HL-60/S4 treated with phorbol 12-myristate 13-acetate at 8.2 ng/mL for 4 days and 3 days (cell line): ENCODE data around the gene PRKCA.
"Not testable (repeated sequence)": the region's sequence is repeated elsewhere in the genome, so short reads cannot be mapped to it uniquely, and the experiment has no call there.

Experiments
- in situ Hi-C: fragments of 300-500 bp; cut with MboI; formaldehyde crosslinking; loops from 2 replicates; pipeline ENCODE4 v1.15.0; 2022; ENCODE audit warnings: low sequenced_read_pairs

The PRKCA gene

DNA sequence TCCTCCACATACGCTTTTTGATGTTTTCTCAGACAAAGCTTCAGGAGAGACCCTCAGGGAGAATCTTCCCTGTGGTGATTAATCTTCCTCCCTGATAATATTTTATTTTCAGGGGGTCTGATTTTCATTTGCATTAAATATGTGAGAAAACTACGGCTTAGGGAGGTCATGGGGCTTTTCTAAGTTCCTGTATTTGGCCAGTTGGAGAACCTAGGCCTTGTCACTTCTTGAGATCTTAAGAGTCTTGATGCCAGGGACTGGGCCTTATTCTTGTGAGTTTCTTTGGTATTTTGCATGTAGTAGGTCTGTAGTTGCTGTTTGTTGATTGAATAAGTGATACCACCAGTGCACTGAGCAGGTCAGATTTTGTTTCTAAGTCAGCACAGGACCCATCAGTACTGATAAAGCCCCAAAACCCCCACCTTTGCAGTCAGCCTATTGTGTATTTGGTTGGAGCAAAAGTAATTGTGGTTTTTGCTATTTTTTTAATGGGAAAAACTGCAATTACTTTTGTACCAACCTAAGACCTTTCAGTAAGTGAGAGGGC, 130.1 kb downstream of the PRKCA start:
- in situ Hi-C loops, result no loop called here

DNA sequence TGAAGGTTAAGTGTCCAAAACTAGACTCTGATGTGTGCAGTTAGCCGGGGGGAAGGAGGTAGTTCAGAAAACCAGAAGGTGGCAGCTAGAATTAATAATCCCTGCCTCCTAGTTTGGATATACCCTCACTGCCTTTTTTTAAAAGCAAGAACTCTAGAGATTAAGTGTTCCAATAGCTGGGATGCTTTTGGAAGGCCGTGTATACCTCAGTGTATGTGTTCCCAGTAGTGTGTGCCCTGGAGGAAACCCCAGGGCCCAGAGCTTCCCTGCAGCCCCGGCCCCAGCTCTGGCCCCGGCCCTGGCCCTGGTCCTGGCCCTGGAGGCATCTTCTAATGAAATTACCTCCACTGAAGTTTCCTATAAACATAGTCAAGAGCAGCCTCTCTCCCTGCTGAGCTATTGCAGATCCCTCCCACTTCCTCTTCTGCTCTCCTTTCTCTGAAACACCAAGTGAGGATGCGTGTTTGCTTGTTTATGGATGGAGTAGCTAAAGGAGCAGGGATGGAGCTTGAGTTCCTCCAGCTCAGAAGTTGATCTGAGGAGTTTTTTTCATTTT, 130.7 kb downstream of the PRKCA start:
- in situ Hi-C loops, result no loop called here

DNA sequence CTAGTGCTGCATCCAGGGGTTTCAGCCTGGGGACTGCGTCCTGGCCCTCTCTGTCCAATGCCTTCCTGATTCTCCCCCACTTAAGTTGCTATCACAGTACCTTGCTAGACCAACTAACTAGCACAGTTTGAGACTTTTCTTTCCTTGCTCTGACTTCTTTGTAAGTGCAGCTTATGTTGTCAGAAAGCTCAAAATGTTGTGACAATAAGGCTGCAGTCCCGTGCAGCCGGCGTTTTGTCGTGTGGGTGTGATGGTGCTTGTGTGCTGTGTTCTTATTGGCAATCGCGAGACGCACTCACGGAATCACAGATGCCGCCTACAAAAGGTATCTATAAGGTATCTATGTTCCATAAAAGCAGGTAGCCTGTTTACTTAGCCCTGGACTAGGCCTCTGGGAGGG, 132.8 kb downstream of the PRKCA start:
- in situ Hi-C loops, result no loop called here

DNA sequence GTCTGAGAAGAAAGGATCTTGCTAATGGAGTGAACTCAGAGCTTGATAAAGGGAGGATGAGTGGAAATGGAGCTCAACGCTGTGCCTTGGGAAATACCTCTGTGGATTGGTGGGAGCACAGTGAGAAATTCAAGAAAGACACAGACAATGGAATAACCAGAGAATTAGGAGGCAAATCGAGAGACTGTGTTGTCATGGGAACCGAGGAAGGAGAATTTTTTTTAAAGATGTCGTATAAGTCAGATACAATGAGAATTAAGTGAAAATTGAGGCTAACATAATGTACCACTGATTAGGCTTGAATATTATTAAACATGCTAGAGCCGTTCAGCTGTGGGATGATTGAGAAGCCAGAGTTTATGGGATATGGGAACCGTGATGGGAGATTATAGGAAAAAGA, 134.2 kb downstream of the PRKCA start:
- in situ Hi-C loops, result no loop called here

DNA sequence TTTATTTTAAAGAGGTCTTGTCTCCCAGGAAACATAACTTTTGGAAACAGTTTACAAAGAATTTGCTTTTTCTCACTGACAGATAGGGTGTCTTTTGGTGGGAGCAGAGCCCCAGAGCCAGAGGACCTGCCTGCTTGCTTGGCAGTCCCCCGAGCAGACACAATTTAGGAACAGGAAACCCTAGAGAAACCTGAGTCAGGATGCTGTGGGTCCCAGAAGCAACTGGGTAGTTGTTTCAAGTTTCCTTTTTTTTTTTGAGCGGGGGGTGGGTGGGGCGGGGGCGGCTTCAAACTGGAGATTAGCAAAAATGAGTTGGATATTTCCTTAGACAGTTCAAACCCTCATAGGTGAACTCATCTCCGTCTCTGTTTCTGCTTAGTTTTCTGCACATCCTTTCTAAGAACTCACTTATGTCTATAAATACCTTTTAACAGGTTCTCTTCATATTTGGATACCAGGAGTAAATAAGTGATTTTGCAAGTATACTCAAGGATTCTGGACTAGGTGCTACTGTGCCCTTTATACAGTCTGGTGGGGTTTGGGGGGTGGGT, 135.1 kb downstream of the PRKCA start:
- in situ Hi-C loops, result no loop called here

DNA sequence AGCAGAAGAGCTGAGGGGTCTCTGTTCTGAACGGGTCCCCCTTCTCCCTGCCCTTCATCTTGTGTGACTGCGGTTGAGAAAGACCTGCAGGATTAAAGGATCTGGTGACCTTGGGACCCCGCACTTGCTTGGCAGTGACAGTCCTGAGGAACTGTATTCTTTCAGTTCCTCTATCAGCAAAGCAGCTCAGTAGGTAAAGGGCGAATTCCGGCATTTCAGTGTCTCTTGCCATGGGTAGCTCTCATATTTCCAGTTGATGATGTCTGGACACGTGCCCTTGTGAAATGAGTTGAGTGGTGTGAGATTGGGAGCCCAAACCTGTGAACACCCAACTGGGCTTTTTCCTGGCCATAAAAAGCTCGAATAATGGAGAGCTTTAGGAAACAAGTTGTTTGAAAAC, 135.7 kb downstream of the PRKCA start:
- in situ Hi-C loops, result no loop called here

DNA sequence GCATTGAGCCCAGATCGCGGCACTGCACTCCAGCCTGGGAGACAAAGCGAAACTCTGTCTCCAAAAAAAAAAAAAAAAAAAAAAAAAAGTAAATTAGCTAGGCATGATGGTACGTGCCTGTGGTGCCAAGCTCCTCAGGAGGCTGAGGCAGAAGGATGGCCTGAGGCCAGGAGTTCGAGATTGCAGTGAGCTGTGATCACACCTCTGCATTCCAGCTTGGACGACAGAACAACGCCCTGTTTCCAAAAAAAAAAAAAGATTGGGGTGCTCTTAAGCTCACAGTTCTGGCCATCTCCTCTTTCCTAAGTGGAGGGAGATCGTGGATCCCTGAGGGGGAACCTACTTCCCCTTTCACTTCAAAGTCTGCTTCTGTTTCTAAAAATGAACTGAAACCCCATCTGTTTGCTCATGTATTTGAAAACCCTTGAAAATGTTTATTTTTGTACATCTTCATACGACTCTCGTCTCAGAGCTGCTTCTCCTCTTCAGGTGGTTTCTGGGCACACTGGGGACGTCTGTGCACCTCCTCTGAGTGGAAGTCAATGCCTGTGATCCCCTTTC, 138.8 kb downstream of the PRKCA start:
- in situ Hi-C loops, result no loop called here

DNA sequence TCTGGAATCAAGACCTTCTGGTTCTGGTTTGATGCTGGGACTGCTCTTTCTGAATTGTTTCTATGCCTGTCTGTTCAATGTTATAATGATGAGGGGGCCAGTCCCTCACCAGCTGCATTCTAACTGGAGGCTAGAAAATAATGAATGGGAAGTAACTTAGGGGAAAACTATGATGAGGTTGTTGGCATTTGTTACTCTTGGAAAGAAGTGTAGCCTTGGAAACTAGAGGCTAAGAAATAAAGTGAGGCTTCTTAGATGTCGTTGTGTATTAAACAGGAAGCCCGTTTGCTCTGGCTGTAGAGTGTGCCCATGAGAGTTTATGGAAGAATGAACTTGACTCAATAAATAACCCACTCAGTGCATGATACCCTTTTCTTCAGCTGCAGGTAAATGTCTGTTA, 140.8 kb downstream of the PRKCA start:
- in situ Hi-C loops, result no loop called here

DNA sequence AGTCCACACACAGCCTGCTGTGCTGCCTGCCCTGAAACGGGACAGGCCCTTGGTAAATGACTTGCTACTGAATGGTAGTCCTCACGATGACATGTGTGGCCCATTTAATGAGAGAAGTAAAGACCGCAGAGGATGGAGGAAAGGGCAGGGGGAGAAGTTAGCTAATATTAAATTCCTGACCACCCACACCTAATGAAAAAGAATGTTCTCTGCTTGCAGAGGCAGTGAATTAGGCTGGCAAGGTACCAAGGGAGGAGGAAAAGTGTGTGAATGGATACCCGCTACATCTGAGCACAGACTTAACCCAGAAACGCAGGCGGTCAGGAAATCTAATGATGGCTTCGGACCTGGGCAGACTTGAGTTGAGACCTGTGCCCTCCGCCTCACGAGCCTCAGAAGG, 141.2 kb downstream of the PRKCA start:
- in situ Hi-C loops, result no loop called here

DNA sequence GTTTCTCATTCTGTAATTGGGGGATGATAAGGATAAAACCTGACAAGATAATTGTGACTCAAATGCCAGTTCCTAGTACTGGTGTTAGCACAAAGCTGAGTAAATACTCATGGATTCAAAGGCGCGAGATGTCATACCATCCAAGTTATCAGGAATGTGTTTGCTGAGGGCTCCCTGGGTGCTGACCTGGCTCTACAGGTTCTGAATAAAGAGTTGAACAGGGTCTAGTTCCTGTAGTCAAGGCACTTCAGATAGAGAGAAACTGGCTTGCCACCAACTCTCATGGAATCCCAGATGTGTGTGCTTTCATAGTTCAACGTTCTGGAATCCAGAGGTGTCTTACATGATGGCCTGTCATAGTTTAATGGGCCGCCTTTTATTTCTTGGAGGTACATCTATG, 141.6 kb downstream of the PRKCA start:
- in situ Hi-C loops, result no loop called here

DNA sequence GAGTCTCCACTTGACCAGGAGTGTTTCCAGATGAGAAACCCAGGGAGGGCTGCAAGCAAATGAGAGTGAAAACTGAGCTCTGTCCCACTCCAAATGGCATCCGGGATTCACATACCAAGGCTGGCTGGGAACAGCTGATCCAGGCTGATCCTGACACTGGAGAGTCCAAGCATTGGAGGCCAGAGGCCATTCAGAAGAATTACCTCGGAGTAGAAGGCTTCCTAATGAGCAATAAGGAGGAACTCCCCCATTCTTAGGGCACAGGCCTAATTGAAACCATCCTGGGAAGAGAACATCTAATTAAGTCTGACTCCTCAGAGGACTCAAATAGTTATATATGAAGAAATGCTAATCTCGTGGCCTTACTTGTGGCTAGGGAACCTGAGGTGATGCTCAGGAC, 142.8 kb downstream of the PRKCA start:
- in situ Hi-C loops, result no loop called here

DNA sequence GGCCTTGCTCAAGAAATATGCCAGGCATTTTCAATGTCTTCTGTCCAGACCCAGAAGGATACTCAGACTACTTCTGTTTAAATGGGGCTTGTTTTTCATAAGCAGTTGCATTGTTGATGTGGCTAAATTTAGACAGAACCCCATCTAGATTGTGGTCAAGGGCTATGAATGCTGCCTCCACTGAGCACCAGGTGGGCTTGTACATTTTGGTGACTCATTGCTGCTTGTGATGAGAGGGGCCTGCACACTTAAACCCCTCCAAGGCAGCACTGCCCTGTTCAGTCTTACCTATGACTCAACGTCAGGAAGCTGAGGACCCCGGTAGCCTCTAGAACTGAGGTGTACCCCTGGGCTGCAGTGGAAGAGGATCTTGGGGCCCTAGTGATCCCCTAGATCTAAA, 144.0 kb downstream of the PRKCA start:
- in situ Hi-C loops, result no loop called here

DNA sequence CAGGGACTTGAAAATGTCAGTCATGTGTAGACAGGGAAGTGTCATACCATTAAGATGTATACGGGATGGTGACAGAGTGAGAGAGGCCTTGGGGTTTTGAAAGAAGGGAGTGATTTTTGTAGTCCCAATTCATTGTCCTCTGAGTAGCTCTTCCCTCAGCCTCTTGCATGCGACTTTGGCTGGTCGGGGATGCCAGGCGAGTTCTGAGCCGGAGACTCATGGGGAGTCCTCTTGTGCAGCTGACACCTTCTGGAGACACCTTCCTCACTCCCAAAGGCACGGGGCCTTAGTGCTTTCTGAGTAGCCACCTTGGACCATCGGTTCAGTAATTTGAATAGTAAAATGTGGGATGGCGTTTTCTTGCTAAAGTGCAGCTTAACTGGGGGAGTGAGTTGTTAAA, 144.7 kb downstream of the PRKCA start:
- in situ Hi-C loops, result no loop called here

DNA sequence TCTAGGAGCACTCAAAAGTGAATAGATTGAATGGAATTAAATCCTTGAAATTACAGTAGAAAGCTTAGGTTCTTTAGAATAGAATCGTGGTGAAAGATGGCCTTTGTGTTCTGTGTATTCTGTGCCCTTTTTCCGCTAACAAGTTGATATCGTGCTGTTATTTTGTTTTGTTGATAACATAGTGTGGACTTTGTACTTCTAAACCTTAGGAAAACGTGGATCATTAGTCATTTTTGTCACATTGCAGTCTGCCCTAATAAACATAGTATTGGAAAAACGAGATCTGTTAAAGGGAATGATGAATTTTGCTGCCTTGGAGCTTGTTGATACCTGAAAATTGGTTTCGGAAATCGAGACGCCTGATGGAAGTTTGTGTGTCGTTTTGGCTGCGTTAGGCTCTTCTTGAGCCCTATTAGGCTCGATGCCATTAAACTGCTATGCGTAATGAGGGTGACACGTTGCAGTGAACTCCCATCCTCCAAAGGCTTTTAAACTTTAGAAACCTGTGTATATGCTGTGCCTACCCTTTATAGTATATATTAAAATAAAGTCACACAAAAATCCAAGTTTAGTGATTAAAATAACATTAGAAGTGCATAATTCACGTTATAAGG, 145.7 kb downstream of the PRKCA start:
- in situ Hi-C loops, result no loop called here

DNA sequence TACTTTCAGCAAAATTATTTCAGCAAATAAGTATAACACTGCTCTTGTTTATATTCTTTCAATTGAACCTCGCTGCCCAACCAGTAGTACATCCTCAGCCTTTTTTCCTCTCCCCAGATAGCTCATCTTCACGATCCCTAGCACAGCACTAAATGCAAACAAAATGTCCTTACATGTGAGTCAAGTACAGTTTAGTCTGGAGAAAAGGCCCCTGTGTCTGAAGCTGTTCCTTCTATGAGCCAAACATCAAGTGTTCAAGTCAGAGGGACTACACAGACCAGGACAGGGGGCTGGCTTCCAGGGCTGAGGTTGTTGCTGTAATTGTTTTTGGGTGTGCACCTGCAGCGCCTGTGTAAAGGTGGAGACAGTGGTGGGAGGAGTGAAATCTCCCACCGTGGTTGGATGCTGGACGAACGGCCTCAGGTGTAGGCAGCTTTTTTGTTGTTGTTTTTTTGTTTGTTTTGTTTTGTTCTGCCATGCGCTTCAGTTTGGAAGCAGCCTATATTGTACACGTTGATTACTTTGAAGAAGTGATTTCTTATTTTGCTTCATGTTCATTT, 147.1 kb downstream of the PRKCA start:
- in situ Hi-C loops, result no loop called here

DNA sequence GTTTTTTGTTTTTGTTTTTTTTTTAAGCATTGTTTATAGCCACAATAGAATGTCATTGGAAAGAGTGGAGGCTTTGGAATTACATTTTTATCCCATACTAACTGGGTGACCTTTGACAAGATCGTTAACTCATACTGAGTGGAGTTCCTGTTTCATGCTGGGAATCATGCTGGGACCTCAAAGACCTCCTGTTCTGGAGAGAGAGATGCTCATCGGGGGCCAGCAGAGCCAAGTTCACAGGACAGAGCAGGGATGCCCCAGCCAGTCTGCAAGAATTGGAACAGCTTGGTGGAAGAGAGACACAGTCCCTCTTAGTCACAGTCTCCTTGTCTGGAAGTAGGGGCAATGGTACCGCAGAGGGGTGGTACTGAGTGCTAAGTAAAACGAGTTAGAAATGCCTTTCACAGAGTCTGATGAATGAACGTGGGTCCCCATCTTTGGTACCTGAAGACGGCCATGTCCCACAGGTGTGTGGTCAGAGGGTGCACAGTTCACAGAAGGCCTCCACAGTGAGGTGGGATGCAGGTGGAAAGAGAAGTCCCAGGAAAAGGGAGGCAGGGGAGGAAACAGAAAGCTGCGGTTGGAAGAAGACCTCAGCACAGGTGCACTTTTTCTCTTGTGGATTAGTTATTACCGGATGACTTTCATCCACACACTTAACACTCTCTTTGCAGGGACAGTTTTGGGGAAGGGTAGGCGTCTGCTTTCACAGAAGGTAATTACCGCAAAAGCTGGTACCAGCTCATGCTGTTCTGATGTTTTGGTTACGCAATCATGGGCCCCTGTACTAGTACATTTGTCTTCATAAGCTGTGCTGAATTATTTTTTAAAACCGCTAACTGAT, 147.8 kb downstream of the PRKCA start:
- in situ Hi-C loops, result no loop called here

DNA sequence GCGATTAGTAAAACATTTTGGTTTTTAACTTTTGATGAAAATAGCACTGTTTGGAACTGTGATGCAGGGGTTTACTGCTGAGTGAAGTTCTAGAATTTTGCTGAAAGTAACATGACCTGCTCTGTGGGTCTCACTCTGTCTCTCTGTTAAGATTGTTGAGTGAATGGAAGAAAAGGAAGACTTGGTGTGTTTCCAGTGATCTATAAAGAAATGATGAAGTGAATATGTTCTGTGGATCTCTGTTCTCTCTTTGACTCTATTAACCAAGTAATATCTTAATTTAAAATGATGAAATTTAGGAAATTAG, 148.4 kb downstream of the PRKCA start:
- in situ Hi-C loops, result no loop called here

DNA sequence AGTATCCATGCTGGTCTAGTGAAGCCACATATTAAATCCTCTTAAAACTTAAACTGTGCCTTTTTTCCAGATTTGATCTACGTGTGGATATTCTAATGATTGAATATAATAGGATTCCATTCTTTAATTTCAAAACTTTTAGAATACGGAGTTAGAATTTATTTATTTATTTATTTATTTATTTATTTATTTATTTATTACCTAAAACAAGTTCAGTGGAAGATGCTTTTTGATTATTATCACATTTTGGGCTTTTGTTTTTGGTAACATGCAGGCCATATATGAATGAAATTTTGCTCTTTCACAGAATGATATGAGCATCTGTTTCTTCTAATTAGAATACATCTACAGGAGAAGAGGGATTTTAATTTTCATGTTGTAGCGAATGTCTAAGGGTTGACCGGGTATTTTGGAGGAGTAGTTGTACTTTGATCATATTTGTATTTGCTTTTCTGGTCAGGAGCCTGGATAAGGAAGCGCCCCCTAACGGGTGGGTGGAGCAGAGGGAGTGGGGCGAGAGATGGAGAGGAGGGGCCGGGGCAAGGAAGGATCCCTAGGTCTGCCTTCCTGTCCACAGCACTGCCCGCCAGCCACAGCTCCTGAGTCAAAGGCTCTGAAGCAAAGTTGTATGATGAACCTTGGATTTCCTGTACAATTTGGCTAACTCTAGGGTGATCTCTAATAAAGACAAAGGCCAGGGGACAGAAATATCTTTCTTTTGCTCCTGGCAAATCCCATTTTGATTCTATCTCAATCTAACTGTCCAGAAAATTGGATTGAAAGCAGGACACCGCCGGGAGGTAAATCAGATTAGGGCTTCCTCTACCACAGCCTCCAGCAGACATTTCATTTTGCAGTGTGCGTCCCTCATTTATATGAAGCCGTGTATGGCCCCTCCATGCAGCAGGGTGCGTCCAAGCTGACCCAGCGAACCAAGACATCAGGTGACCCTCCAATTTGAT, 149.1 kb downstream of the PRKCA start:
- in situ Hi-C loops, result no loop called here

DNA sequence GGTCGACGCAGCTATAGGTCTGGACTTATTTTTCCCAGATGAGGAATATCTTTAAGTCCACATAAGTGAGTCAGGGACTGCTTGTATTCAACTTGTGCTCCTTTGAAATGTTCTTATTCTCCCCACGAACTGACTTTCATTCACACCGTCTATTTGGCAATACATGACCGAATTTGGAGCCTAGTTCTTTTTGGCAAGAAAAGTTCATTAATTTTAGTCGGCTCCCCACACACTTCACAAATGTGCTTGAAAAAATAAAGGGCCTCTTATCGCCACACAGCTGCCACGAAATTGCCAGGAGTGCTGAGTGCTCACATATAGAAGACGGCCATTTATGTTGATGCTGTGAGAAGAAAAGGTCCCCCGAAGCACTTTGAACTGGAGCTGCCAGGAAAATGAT, 152.6 kb downstream of the PRKCA start:
- in situ Hi-C loops, result no loop called here

DNA sequence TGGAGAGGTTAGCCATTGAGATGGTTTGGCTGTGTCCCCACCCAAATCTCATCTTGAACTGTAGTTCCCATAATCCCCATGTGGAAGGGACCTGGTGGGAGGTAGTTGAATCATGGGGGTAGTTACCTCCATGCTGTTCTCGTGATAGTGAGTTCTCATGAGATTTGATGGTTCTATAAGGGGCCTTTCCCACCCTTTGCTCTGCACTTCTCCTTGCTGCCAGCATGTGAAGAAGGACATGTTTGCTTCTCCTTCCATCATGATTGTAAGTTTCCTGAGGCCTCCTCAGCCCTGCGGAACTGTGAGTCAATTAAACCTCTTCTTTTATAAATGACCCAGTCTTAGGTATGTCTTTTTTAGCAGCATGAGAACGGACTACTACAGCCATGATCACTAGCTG, 155.1 kb downstream of the PRKCA start:
- in situ Hi-C loops, result not testable (repeated sequence)
